ENCODE measurements around the gene STRADA.

The STRADA gene

GRCh38 chr17:63772801-63773271 lies 31.2 kb upstream of the STRADA start:
- peaks cover 17% of the 10 kb centered on the region for H3K4me1 ChIP-seq
- in situ Hi-C loops (cut with MboI; ENCODE audit: low sequenced_read_pairs) = no loop called here
- peak in 1 of 2 experiments; percentile 9 for DNase-seq (ENCODE audit: low spot score in 2 of 2)
- H3K4me3 ChIP-seq = peak overlapping the region; percentile 76
- H3K36me3 ChIP-seq (replicated peaks) = peaks cover 27% of the 10 kb centered on the region
- H3K9me3 ChIP-seq = no peaks in the 10 kb centered on the region
- H3K27me3 ChIP-seq (ENCODE audit: low read depth) = no peaks in the 10 kb centered on the region

GRCh38 chr17:63768433-63768832 lies 26.8 kb upstream of the STRADA start:
- in situ Hi-C loops (cut with MboI; ENCODE audit: low sequenced_read_pairs) = no loop called here
- no peaks in the 10 kb centered on the region for H3K27me3 ChIP-seq (ENCODE audit: low read depth)
- H3K9me3 ChIP-seq = no peaks in the 10 kb centered on the region
- H3K4me1 ChIP-seq = peaks cover 21% of the 10 kb centered on the region
- no peak overlapping the region for H3K4me3 ChIP-seq
- DNase-seq (ENCODE audit: low spot score in 2 of 2) = peak in 1 of 2 experiments; percentile 24
- H3K36me3 ChIP-seq (replicated peaks) = peaks cover 39% of the 10 kb centered on the region

- H3K27me3 ChIP-seq (ENCODE audit: low read depth) = no peaks in the 10 kb centered on the region
- peak in 1 of 2 experiments; percentile 70 for DNase-seq (ENCODE audit: low spot score in 2 of 2)
- no peaks in the 10 kb centered on the region for H3K9me3 ChIP-seq
- in situ Hi-C loops (cut with MboI; ENCODE audit: low sequenced_read_pairs) = no loop called here
- H3K4me3 ChIP-seq = no peak overlapping the region
- peaks cover 52% of the 10 kb centered on the region for H3K36me3 ChIP-seq (replicated peaks)
- H3K4me1 ChIP-seq = peaks cover 21% of the 10 kb centered on the region
Observed at GRCh38 chr17:63766754-63767153, 25.2 kb upstream of the STRADA start.

GRCh38 chr17:63764716-63765115 lies 23.1 kb upstream of the STRADA start:
- in situ Hi-C loops (cut with MboI; ENCODE audit: low sequenced_read_pairs) = no loop called here
- Histone ChIP-seq H3K9me3 (no peaks in the 10 kb centered on the region), H3K36me3 (replicated peaks) (peaks cover 59% of the 10 kb centered on the region), H3K4me3 (no peak overlapping the region), H3K27me3 (ENCODE audit: low read depth) (no peaks in the 10 kb centered on the region), H3K4me1 (peaks cover 19% of the 10 kb centered on the region)
- no peak for DNase-seq (ENCODE audit: low spot score in 2 of 2)

GRCh38 chr17:63762161-63763078 lies 20.8 kb upstream of the STRADA start:
- H3K36me3 ChIP-seq (replicated peaks) = peaks cover 67% of the 10 kb centered on the region
- no peak for DNase-seq (ENCODE audit: low spot score in 2 of 2)
- H3K4me3 ChIP-seq = no peak overlapping the region
- in situ Hi-C loops (cut with MboI; ENCODE audit: low sequenced_read_pairs) = no loop called here
- H3K9me3 ChIP-seq = no peaks in the 10 kb centered on the region
- H3K27me3 ChIP-seq (ENCODE audit: low read depth) = no peaks in the 10 kb centered on the region
- H3K4me1 ChIP-seq = peaks cover 7% of the 10 kb centered on the region

- H3K27me3 ChIP-seq (ENCODE audit: low read depth) = no peaks in the 10 kb centered on the region
- H3K4me1 ChIP-seq = no peaks in the 10 kb centered on the region
- no peak overlapping the region for H3K4me3 ChIP-seq
- in situ Hi-C loops (cut with MboI; ENCODE audit: low sequenced_read_pairs) = no loop called here
- DNase-seq (ENCODE audit: low spot score in 2 of 2) = no peak
- peaks cover 78% of the 10 kb centered on the region for H3K36me3 ChIP-seq (replicated peaks)
- no peaks in the 10 kb centered on the region for H3K9me3 ChIP-seq
Observed at GRCh38 chr17:63760771-63761539, 19.4 kb upstream of the STRADA start.

GRCh38 chr17:63758428-63758827 lies 16.8 kb upstream of the STRADA start:
- H3K36me3 ChIP-seq (replicated peaks) = peaks cover 75% of the 10 kb centered on the region

GRCh38 chr17:63754046-63754445 lies 12.4 kb upstream of the STRADA start:
- no peak overlapping the region for H3K4me3 ChIP-seq
- no peaks in the 10 kb centered on the region for H3K4me1 ChIP-seq
- peaks cover 79% of the 10 kb centered on the region for H3K36me3 ChIP-seq (replicated peaks)
- no peaks in the 10 kb centered on the region for H3K9me3 ChIP-seq
- DNase-seq (ENCODE audit: low spot score in 2 of 2) = no peak
- in situ Hi-C loops (cut with MboI; ENCODE audit: low sequenced_read_pairs) = no loop called here
- H3K27me3 ChIP-seq (ENCODE audit: low read depth) = no peaks in the 10 kb centered on the region

More at GRCh38 chr17:63758428-63758827, 16.8 kb upstream of the STRADA start:
- H3K9me3 ChIP-seq = no peaks in the 10 kb centered on the region
- H3K4me3 ChIP-seq = no peak overlapping the region
- in situ Hi-C loops (cut with MboI; ENCODE audit: low sequenced_read_pairs) = no loop called here
- DNase-seq (ENCODE audit: low spot score in 2 of 2) = no peak
- H3K4me1 ChIP-seq = no peaks in the 10 kb centered on the region
- no peaks in the 10 kb centered on the region for H3K27me3 ChIP-seq (ENCODE audit: low read depth)

- Histone ChIP-seq H3K4me1 (no peaks in the 10 kb centered on the region), H3K4me3 (no peak overlapping the region), H3K36me3 (replicated peaks) (peaks cover 80% of the 10 kb centered on the region), H3K9me3 (no peaks in the 10 kb centered on the region), H3K27me3 (ENCODE audit: low read depth) (no peaks in the 10 kb centered on the region)
- no peak for DNase-seq (ENCODE audit: low spot score in 2 of 2)
- in situ Hi-C loops (cut with MboI; ENCODE audit: low sequenced_read_pairs) = no loop called here
Observed at GRCh38 chr17:63753215-63753614, 11.6 kb upstream of the STRADA start.

GRCh38 chr17:63752707-63753106 lies 11.1 kb upstream of the STRADA start:
- Histone ChIP-seq H3K4me3 (no peak overlapping the region), H3K27me3 (ENCODE audit: low read depth) (no peaks in the 10 kb centered on the region), H3K36me3 (replicated peaks) (peaks cover 78% of the 10 kb centered on the region), H3K9me3 (no peaks in the 10 kb centered on the region), H3K4me1 (no peaks in the 10 kb centered on the region)
- DNase-seq (ENCODE audit: low spot score in 2 of 2) = no peak
- in situ Hi-C loops (cut with MboI; ENCODE audit: low sequenced_read_pairs) = no loop called here

- no peaks in the 10 kb centered on the region for H3K9me3 ChIP-seq
- in situ Hi-C loops (cut with MboI; ENCODE audit: low sequenced_read_pairs) = no loop called here
- DNase-seq (ENCODE audit: low spot score in 2 of 2) = no peak
- H3K27me3 ChIP-seq (ENCODE audit: low read depth) = no peaks in the 10 kb centered on the region
- no peaks in the 10 kb centered on the region for H3K4me1 ChIP-seq
- H3K4me3 ChIP-seq = no peak overlapping the region
- peaks cover 78% of the 10 kb centered on the region for H3K36me3 ChIP-seq (replicated peaks)
Observed at GRCh38 chr17:63751806-63752205, 10.2 kb upstream of the STRADA start.

- Histone ChIP-seq H3K27me3 (ENCODE audit: low read depth) (no peaks in the 10 kb centered on the region), H3K4me1 (peaks cover 14% of the 10 kb centered on the region), H3K36me3 (replicated peaks) (peaks cover 4% of the 10 kb centered on the region; the same call in 1 of the 2 replicates), H3K4me3 (peak overlapping the region; percentile 79), H3K9me3 (no peaks in the 10 kb centered on the region)
- in situ Hi-C loops (cut with MboI; ENCODE audit: low sequenced_read_pairs) = no loop called here
- peak in 1 of 2 experiments; percentile 24 for DNase-seq (ENCODE audit: low spot score in 2 of 2)
Observed at GRCh38 chr17:63741143-63741407, 524 bp downstream of the STRADA start.

- H3K36me3 ChIP-seq (replicated peaks) = no peaks in the 10 kb centered on the region; the same call in 1 of the 2 replicates
Observed at GRCh38 chr17:63740464-63741142, 996 bp downstream of the STRADA start.

More at GRCh38 chr17:63740464-63741142, 996 bp downstream of the STRADA start:
- peak overlapping the region; percentile 79 for H3K4me3 ChIP-seq
- H3K4me1 ChIP-seq = peaks cover 14% of the 10 kb centered on the region
- in situ Hi-C loops (cut with MboI; ENCODE audit: low sequenced_read_pairs) = no loop called here
- no peaks in the 10 kb centered on the region for H3K9me3 ChIP-seq
- no peak for DNase-seq (ENCODE audit: low spot score in 2 of 2)
- no peaks in the 10 kb centered on the region for H3K27me3 ChIP-seq (ENCODE audit: low read depth)
